DND-41 (cell line): Measurements from ENCODE around the gene RELT.

Source experiments
- ATAC-seq: fragments of 200-7000 bp; cut with Tn5 transposase; 3 replicates; pipeline ENCODE4 v1.9.1; 2021; ENCODE audit warnings: low read depth; ENCODE audit not compliant: insufficient read depth
- DNase-seq: peaks from one replicate; pipeline ENCODE4 v3.0.0-alpha.2; 2020
- H2AFZ ChIP-seq: 2 replicates; pipeline ENCODE4 v1.6.0; 2012; ENCODE audit warnings: low read depth, low read length
- H3K27ac ChIP-seq: 2 replicates; pipeline ENCODE4 v1.5.1; 2012; ENCODE audit warnings: low read length, inconsistent platforms
- H3K27me3 ChIP-seq: fragments of 200-600 bp; sonication (generic); 2 replicates; pipeline ENCODE4 v1.6.0; 2012; ENCODE audit warnings: low read length, mild to moderate bottlenecking, inconsistent platforms; ENCODE audit not compliant: insufficient read depth, poor library complexity
- H3K36me3 ChIP-seq: 2 replicates; pipeline ENCODE4 v1.5.1; 2012; ENCODE audit warnings: low read length, inconsistent platforms; ENCODE audit not compliant: insufficient read depth
- H3K4me1 ChIP-seq: 2 replicates; pipeline ENCODE4 v1.5.1; 2012; ENCODE audit warnings: mild to moderate bottlenecking, low read length; ENCODE audit not compliant: insufficient read depth
- H3K4me2 ChIP-seq: 2 replicates; pipeline ENCODE4 v1.6.0; 2012; ENCODE audit warnings: mild to moderate bottlenecking, moderate library complexity, low read length, inconsistent platforms; ENCODE audit not compliant: insufficient read depth
- H3K4me3 ChIP-seq, 2 experiments: fragments of 200-600 bp in 1 of 2; shearing (Covaris generic) in 1 of 2; 2 replicates each; pipeline ENCODE4 v1.5.1; 2012 to 2016; ENCODE audit warnings: inconsistent platforms in 2 of 2, low read length in 2 of 2, mild to moderate bottlenecking in 2 of 2, low read depth in 1 of 2, moderate library complexity in 1 of 2
- H3K79me2 ChIP-seq: 2 replicates; pipeline ENCODE4 v1.6.0; 2012; ENCODE audit warnings: low read length, inconsistent platforms; ENCODE audit not compliant: insufficient read depth
- H3K9ac ChIP-seq: 2 replicates; pipeline ENCODE4 v1.6.0; 2012; ENCODE audit warnings: low read depth, mild to moderate bottlenecking, inconsistent platforms, low read length, moderate library complexity
- H3K9me3 ChIP-seq: 2 replicates; pipeline ENCODE4 v1.5.1; 2012; ENCODE audit warnings: low read length, moderate library complexity, mild to moderate bottlenecking, inconsistent platforms; ENCODE audit not compliant: insufficient read depth, severe bottlenecking
- H4K20me1 ChIP-seq: 2 replicates; pipeline ENCODE4 v1.6.0; 2012; ENCODE audit warnings: low read length; ENCODE audit not compliant: insufficient read depth
- CTCF ChIP-seq: IDR thresholded peaks from 2 replicates; pipeline ENCODE4 v1.5.1; 2012; ENCODE audit warnings: borderline replicate concordance, low read length, moderate library complexity, mild to moderate bottlenecking; ENCODE audit not compliant: poor library complexity, severe bottlenecking; ENCODE audit errors: extremely low read depth
- EZH2 ChIP-seq: IDR thresholded peaks from 3 replicates; pipeline ENCODE4 v1.6.1; 2012; ENCODE audit warnings: borderline replicate concordance, low read depth, mild to moderate bottlenecking, moderate library complexity, low read length, inconsistent platforms; ENCODE audit not compliant: severe bottlenecking

The RELT gene

DNA sequence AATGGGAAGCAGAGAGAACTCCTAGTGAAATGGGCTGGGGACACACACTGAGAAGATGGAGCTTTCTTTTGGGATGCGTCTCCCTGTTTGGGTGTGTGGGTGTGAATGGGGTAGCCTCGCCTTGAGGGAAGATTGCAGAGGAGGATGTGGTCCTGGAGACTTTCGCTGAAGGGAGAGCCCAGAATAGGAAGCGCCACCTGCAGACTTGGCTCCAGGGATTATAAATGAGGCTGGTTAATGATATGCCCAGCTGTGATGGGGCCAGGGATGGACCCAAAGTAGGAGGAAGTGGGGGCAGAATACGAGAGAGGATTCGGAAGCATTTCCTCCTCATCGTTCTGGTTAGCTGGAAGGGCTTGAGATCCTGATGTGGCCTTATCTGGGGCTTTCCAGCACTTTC is 13.7 kb downstream of the RELT start:
- H3K9ac ChIP-seq = no peak overlapping the region
- H3K4me3 ChIP-seq = no peak overlapping the region
- ATAC-seq (no peak), DNase-seq (no peak)
- no peak overlapping the region for H3K27ac ChIP-seq
- H3K4me2 ChIP-seq = no peak overlapping the region
- H4K20me1 ChIP-seq = peaks cover 77% of the 10 kb centered on the region
- no peaks in the 10 kb centered on the region for H3K27me3 ChIP-seq
- H2AFZ ChIP-seq = no peak overlapping the region
- peaks cover 14% of the 10 kb centered on the region for H3K4me1 ChIP-seq
- peaks cover 55% of the 10 kb centered on the region for H3K36me3 ChIP-seq
- TF ChIP-seq EZH2 = no peak
- TF ChIP-seq CTCF = no peak
- H3K79me2 ChIP-seq = peaks cover 57% of the 10 kb centered on the region
- H3K9me3 ChIP-seq = no peaks in the 10 kb centered on the region

- Histone ChIP-seq H2AFZ (no peak overlapping the region), H3K4me1 (peaks cover 7% of the 10 kb centered on the region; the same call in 1 of the 2 replicates), H3K4me3 (no peak overlapping the region), H3K4me2 (no peak overlapping the region), H4K20me1 (peaks cover 76% of the 10 kb centered on the region), H3K36me3 (peaks cover 65% of the 10 kb centered on the region), H3K9ac (no peak overlapping the region), H3K27ac (no peak overlapping the region), H3K79me2 (peaks cover 47% of the 10 kb centered on the region), H3K9me3 (no peaks in the 10 kb centered on the region), H3K27me3 (no peaks in the 10 kb centered on the region)
- no peak for DNase-seq
- TF ChIP-seq CTCF (no peak), EZH2 (no peak)
- ATAC-seq = no peak
Observed at GRCh38 chr11:73390601-73391565, 14.7 kb downstream of the RELT start.

GRCh38 chr11:73391665-73392064 is 15.5 kb downstream of the RELT start:
- Histone ChIP-seq H3K9ac (no peak overlapping the region), H3K4me2 (no peak overlapping the region), H3K36me3 (peaks cover 67% of the 10 kb centered on the region), H3K27me3 (no peaks in the 10 kb centered on the region), H3K27ac (no peak overlapping the region), H3K4me3 (no peak overlapping the region), H4K20me1 (peaks cover 68% of the 10 kb centered on the region), H3K9me3 (no peaks in the 10 kb centered on the region), H3K4me1 (peaks cover under 1% of the 10 kb centered on the region; the same call in 1 of the 2 replicates), H2AFZ (no peak overlapping the region), H3K79me2 (peaks cover 39% of the 10 kb centered on the region)
- DNase-seq = no peak
- no peak for TF ChIP-seq EZH2
- no peak for TF ChIP-seq CTCF
- no peak for ATAC-seq
